ENCODE measurements around the gene PHLPP1.

GRCh38 chr18:62837011-62837410 lies 121.7 kb downstream of the PHLPP1 start:
- TF ChIP-seq POLR2A (IDR thresholded peaks at IDR 0.05; ENCODE audit: low read length) = no peak
- TF ChIP-seq CHD2 (IDR thresholded peaks at IDR 0.05; ENCODE audit: low read length, partially characterized antibody) = no peak
- TF ChIP-seq, protein P1, sequence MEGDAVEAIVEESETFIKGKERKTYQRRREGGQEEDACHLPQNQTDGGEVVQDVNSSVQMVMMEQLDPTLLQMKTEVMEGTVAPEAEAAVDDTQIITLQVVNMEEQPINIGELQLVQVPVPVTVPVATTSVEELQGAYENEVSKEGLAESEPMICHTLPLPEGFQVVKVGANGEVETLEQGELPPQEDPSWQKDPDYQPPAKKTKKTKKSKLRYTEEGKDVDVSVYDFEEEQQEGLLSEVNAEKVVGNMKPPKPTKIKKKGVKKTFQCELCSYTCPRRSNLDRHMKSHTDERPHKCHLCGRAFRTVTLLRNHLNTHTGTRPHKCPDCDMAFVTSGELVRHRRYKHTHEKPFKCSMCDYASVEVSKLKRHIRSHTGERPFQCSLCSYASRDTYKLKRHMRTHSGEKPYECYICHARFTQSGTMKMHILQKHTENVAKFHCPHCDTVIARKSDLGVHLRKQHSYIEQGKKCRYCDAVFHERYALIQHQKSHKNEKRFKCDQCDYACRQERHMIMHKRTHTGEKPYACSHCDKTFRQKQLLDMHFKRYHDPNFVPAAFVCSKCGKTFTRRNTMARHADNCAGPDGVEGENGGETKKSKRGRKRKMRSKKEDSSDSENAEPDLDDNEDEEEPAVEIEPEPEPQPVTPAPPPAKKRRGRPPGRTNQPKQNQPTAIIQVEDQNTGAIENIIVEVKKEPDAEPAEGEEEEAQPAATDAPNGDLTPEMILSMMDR (IDR thresholded peaks at IDR 0.05) = no peak
- no peak for TF ChIP-seq ZSCAN20 (CRISPR knock-in tag; IDR thresholded peaks at IDR 0.05)
- no peak for TF ChIP-seq NPAS2 (CRISPR knock-in tag; IDR thresholded peaks at IDR 0.05; ENCODE audit: borderline replicate concordance)
- TF ChIP-seq CEBPB (IDR thresholded peaks at IDR 0.05) = no peak
- TF ChIP-seq, protein P2, sequence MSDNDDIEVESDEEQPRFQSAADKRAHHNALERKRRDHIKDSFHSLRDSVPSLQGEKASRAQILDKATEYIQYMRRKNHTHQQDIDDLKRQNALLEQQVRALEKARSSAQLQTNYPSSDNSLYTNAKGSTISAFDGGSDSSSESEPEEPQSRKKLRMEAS (IDR thresholded peaks at IDR 0.05) = no peak
- TF ChIP-seq HOXA7 (CRISPR knock-in tag; IDR thresholded peaks at IDR 0.05) = no peak
- TF ChIP-seq KDM5A (IDR thresholded peaks at IDR 0.05) = no peak
- TF ChIP-seq, protein P3, sequence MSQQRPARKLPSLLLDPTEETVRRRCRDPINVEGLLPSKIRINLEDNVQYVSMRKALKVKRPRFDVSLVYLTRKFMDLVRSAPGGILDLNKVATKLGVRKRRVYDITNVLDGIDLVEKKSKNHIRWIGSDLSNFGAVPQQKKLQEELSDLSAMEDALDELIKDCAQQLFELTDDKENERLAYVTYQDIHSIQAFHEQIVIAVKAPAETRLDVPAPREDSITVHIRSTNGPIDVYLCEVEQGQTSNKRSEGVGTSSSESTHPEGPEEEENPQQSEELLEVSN (IDR thresholded peaks at IDR 0.05; ENCODE audit: borderline replicate concordance, low read depth) = no peak
- TF ChIP-seq EP300 (IDR thresholded peaks at IDR 0.05) = no peak
- TF ChIP-seq HMGXB4 (CRISPR knock-in tag; IDR thresholded peaks at IDR 0.05; ENCODE audit: borderline replicate concordance) = no peak
- TF ChIP-seq, protein P4, sequence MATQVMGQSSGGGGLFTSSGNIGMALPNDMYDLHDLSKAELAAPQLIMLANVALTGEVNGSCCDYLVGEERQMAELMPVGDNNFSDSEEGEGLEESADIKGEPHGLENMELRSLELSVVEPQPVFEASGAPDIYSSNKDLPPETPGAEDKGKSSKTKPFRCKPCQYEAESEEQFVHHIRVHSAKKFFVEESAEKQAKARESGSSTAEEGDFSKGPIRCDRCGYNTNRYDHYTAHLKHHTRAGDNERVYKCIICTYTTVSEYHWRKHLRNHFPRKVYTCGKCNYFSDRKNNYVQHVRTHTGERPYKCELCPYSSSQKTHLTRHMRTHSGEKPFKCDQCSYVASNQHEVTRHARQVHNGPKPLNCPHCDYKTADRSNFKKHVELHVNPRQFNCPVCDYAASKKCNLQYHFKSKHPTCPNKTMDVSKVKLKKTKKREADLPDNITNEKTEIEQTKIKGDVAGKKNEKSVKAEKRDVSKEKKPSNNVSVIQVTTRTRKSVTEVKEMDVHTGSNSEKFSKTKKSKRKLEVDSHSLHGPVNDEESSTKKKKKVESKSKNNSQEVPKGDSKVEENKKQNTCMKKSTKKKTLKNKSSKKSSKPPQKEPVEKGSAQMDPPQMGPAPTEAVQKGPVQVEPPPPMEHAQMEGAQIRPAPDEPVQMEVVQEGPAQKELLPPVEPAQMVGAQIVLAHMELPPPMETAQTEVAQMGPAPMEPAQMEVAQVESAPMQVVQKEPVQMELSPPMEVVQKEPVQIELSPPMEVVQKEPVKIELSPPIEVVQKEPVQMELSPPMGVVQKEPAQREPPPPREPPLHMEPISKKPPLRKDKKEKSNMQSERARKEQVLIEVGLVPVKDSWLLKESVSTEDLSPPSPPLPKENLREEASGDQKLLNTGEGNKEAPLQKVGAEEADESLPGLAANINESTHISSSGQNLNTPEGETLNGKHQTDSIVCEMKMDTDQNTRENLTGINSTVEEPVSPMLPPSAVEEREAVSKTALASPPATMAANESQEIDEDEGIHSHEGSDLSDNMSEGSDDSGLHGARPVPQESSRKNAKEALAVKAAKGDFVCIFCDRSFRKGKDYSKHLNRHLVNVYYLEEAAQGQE (IDR thresholded peaks at IDR 0.05) = no peak
